DMS79 (cell line): Measurements from ENCODE around the gene MED17.
"Not testable (repeated sequence)": the region's sequence is repeated elsewhere in the genome, so short reads cannot be mapped to it uniquely, and the experiment has no call there.

ENCODE experiments used
- DNase-seq: peaks from one replicate; lab custom pipeline; 2025; lab: John Stamatoyannopoulos, UW

The MED17 gene, protein sequence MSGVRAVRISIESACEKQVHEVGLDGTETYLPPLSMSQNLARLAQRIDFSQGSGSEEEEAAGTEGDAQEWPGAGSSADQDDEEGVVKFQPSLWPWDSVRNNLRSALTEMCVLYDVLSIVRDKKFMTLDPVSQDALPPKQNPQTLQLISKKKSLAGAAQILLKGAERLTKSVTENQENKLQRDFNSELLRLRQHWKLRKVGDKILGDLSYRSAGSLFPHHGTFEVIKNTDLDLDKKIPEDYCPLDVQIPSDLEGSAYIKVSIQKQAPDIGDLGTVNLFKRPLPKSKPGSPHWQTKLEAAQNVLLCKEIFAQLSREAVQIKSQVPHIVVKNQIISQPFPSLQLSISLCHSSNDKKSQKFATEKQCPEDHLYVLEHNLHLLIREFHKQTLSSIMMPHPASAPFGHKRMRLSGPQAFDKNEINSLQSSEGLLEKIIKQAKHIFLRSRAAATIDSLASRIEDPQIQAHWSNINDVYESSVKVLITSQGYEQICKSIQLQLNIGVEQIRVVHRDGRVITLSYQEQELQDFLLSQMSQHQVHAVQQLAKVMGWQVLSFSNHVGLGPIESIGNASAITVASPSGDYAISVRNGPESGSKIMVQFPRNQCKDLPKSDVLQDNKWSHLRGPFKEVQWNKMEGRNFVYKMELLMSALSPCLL

DNA sequence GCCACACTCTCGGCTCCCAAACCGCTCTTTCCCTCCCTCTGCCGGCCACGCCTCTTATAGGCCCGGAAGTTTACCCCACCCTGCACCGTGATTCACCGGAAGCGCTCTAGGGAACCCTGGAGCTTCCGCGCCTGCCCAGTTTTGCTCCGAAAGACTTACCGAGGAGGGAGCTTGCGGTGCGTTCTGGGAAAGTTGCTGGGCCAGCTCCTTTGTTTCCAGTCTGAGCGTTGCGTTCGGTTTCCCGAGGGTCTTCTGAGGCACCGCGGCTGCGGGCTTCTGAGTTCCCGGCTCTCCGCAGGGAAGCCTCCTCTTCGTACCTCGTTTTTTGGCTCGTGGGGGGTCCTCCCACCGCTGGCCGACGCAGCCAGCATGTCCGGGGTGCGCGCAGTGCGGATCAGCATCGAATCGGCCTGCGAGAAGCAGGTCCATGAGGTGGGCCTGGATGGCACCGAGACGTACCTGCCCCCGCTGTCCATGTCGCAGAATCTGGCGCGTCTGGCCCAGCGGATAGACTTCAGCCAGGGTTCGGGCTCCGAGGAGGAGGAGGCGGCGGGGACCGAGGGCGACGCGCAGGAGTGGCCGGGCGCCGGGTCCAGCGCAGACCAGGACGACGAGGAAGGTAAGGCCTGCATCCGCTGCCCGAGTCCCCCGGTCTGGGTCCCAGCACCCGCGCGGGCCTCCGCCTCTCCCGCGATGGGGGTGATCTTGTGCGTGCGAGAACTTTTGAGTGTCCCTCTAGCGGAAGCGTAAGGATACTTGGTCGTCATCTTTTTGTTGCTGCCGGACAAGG is at the start of gene MED17:
Gene MED17, plus strand, starts transcription at position 138 of the 790 bp plus-strand sequence. Its CDS starts 232 bp downstream, at position 370.
- peak; percentile 98 for DNase-seq

DNA sequence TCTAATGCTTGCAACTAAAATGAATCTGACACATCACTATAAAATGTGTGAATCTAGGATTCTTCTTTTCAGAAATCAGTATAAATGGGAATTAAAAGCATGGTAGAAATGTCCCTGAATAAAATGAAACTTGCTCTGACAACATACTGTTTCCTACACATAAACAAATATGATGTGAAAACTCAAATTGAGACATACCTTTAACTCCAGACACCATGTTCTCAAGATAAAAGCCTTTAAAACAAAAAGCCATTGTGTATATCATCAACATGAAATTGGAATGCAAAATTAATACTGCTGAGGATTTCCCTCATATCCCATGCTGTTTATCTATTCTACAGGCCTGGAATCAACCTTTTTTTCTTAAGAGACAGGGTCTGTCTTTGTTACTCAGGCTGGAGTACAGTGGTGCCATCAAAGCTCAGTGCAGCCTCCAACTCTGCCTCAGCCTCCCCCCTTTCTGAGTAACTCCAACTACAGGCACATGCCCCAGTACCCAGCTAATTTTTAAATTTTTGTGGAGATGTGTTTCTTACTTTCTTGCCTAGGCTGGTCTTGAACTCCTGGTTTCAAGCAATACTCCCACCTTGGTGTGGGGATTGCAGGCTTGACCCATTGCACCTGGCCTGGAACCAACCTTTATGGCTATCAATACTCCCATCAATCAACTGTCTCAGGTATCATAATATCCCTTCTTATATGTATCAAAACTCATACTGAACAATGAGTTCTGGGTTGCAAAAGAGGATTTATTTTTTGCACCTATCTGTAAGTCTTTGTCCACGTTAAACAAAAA is 49.5 kb upstream of the MED17 start:
- DNase-seq: no peak

DNA sequence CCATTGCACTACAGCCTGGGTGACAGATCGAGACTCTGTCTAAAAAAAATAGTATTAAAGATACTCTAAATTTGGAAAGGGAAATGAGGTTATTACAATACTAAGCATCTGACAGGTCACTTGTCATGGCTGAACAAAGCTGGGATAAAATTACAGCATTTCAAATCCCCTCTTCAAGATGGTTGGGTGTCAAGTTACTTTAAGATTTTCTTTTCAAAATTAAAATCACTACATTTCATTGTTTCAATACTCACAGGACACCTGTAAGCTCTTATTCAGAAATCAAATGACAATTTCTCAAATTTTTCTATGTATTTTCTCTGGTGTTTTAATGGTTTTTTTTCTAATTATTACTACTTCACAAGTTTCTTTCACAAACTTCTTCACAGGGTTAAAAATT is 48.5 kb upstream of the MED17 start:
- no peak for DNase-seq

DNA sequence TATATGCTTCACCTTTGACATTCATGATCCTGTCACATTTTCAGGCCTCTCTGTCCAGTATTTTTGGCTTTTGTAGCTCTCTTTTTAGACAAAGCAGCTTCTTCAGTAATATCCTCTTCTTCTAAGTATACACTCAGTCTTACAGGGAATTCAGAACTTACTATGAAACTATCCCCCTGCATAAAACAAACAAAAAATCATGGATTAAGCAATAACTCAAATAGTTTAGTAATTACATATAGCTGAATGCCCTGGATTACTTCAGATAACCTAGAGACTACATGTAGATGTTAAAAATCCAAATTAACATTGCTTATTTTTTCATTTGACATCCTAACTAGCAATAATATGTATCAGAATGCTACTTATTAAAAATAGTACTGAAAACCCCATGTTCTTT is 48.0 kb upstream of the MED17 start:
- no peak for DNase-seq

DNA sequence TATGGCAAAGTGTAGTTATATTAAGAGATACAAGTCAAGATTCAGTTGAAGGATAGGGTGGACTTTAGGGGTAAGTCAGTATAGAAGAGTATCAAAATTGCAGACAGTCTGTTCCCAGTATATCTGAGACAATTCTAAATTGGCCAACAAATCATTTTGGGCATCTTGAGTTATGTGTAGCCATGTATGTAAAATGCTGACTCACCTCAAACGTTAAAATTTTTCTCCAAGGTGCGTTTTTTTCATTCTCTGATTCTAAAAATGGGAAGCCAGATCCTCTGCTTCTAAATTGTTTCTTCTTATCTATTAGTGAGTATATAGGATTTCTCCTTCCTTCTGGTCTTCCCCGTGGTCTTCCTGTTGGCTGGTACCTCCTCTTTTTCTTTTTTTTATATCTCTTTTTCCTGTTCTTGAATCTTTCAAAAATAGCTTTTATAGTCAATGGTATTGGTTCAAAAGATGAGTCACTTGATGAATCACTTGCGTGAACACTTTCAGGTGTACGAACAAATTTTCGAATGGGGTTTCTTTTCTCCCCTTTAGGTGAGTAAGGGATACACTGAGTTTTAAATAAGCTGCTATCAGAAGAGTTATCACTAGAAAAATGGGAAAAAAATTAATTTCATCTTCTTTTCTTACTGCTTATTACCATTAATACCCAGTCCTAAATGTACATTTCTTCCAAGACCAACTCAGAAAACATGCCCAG is 46.0 kb upstream of the MED17 start:
- no peak for DNase-seq

DNA sequence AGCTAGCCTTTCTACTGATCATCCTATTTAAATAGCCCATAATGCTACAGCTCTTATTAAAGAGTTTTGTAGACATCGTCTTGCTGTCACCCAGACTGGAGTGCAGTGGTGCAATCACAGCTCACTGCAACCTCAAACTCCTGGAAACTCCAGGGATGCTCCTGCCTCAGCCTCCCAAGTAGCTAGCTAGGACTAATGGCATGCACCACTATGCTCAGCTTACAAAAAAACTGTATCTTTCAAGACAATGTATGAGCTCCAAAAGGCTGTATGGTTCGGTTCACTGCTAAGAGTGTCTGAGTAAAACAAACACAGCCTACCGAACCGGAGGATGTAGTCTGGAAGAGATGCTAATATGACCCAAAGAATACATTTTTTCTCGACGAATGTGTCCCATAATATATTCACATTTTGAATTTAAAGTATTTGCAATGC is 45.4 kb upstream of the MED17 start:
- DNase-seq: peak; percentile 15

DNA sequence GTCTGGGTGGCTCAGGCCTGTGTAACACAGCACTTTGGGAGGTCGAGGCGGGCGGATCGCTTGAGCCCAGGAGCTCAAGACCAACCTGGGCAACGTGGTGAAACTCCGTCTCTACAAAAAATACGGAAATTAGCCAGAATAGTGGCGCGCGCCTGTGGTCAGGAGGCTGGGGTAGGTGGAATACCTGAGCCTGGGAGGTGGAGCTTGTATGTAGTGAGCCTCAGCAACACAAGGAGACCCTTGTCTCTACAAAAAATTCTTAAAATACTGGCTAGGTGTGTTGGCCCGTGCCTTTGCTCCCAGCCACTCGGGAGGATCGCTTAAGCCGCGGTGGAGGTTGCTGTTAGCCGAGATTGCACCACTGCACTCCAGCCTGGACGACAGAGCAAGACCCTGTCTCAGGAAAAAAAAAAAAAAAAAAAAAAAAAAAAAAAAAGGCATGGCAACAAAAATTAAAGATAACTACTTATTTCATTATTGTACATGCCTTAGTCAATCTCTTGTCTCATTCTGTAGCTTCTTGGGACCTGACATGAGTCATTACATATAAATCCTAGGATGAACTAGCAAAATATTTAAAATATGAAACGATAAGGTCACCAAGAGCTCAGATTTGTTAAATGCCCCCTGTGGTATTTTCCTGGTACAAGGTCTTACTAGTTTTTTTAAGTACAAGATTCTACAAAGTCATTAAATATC is 43.9 kb upstream of the MED17 start:
- peak; percentile 10 for DNase-seq

DNA sequence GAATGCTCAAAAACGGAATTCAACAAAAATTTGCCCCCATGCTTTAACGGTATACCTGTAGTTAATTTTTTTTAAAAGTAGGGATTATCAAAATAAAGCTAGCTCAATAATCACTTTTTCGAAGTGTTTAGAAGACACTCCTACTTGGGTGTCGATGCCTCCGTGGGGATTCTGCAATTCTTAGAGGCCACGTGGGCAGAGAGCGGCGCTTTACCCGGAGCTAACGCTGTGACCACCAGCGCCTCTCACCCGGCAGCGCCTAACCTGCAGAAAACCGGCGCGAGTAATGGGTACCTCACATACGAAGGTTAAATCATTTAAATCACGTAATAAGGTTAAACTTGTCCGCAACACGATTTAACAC is 43.4 kb upstream of the MED17 start:
- peak; percentile 53 for DNase-seq

DNA sequence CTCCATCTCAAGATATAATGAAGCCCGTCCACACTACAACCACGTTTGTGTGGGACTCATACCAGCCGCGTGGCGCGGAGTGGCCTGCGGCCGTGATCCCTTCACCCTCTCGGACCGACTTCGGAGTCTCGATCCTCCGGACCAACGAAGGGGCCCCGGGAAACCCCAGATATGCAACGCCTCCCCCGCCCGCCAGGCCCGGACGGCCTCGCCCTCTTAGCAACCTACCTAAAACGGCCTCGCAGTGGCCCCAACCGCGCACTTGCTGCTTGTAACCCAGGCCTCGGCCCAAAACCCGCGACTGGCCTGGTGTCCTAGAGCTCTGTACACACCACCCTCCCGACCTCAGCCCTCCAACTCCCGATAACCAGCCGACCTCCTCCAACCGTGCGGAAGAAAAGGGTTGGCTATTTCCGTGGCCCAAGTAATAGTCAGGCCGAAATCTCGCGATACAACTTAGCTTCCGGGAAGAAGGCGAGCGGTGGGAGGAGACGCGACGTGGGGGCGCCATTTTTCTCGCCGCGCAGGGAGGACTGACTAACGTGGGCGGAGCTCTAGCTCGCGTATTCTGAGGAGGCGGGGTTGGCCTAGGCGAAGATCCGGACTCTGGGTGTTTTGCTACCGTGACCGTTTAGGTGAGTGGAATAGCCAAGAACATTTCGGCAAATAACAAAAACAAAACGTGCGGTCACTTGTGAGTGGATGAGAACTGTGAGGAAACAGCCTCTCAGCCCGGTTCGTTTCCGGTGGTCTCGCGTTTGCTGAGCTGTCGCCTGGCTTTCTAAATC is 42.8 kb upstream of the MED17 start, which contains the start of the genes C11orf54 and TAF1D:
Gene C11orf54, plus strand, starts transcription at position 579 of the 788 bp plus-strand sequence. CDS start 5,722 bp downstream, outside the sequence.
Gene TAF1D, minus strand, starts transcription at position 402 of the 788 bp plus-strand sequence. CDS start 2,191 bp downstream, outside the sequence.
- peak; percentile 99 for DNase-seq

DNA sequence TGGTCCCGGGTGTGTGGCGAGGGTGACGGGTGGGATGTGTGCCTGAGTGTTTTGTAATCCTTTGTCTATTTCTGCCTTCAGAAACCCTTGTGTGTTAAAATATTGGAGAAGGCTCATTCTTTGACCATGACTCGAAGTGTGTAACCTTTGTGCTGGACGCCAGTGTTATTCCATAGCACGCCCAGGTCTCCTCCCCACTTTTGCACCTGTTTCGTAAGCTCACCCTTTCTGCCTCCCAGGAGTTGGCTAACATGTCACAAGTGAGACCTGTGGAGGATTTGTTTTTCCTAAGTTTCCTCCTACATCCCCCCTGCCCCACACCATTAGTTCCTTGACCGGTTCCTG is 42.2 kb upstream of the MED17 start:
- DNase-seq: no peak

DNA sequence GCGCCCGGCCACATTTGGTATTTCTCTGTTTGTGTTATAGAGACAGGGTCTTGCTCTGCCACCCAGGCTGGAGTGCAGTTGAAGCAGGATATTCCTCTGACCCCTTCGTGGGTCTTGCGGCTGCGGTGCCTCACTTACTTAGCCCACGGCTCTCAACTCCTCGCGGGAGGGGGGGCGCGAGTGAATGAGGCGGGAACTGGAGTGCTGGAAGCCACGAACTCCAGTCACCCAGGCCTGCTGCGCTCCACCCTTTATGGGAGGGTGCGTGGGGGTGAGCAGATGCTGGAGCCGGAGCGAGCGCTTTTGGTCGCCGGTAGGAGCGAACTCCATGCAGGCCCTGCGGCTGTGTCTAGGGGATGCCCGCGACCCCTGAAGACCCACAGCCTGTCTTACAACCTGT is 40.8 kb upstream of the MED17 start:
- DNase-seq: no peak

DNA sequence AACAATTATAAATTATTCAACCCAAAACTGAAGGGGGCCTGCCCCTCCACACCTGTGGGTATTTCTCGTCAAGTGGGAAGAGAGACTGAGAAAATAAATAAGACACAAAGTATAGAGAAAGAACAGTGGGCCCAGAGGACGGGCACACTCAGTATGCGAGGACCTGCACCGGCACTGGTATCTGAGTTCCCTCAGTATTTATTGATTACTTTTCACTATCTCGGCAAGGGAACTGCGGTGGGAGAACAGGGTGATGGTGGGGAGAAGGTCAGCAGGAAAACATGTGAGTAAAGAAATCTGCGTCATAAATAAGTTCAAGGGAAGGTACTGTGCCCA is 39.4 kb upstream of the MED17 start:
- DNase-seq: no peak

DNA sequence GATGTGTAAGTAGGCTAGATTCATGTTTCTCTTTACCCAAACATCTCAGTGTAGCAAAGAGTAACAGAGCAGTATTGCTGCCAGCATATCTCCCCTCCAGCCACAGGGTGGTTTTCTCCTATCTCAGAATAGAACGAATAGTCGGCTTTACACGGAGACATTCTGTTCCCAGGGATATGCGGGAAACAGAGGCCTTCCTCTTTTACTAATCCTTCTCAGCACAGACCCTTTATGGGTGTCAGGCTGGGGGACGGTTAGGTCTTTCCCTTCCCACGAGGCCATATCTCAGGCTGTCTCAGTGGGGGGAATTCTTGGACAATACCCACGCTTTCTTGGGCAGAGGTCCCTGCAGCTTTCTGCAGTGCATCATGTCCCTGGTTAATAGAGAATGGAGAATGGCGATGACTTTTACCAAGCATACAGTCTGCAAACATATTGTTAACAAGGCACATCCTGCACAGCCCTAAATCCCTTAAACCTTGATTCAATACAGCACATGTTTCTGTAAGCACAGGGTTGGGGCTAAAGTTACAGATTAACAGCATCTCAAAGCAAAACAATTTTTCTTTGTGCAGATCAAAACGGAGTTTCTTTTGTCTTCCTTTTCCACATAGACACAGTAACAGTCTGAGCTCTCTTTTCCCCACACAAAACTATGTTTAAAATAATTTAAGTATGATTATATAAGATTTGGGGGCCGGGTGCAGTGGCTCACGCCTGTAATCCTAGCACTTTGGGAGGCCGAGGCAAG is 38.9 kb upstream of the MED17 start:
- not testable (repeated sequence) for DNase-seq

DNA sequence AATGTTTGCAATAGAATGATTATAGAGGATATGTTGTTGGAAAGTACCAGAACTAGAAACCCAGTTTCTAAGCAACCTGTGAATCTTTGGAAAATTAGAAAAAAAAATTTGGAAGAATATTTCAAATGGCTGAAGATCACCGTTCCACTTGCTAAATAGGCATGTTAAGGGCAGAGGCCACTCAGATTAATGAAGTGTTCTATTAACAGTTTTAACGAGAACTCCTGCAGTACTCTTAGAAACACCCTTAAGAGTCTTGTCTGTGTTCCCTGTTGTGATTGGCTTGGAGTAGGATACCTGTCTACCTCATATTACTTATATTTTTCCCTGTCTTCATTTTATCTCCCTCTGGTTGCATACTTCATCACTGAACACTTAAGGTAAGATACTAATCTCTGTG is 38.0 kb upstream of the MED17 start:
- DNase-seq: peak; percentile 17

DNA sequence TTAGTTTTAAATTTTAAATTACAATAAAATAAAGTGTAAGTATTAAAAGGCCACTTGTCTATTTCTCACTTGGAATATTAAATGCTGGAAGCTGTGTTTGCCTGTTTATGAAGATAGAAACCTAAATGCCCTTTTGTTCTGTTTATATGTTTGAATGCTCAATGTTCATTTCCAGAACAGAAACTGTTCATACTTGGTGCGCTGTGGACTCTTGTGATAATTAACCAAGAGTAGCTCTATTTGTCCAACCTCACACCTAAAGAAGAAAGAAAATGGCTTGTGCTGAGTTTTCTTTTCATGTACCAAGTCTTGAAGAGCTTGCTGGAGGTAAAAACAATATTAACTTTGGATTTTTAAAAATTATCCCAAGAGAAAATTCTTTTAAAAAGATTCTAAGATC is 37.0 kb upstream of the MED17 start:
- no peak for DNase-seq

DNA sequence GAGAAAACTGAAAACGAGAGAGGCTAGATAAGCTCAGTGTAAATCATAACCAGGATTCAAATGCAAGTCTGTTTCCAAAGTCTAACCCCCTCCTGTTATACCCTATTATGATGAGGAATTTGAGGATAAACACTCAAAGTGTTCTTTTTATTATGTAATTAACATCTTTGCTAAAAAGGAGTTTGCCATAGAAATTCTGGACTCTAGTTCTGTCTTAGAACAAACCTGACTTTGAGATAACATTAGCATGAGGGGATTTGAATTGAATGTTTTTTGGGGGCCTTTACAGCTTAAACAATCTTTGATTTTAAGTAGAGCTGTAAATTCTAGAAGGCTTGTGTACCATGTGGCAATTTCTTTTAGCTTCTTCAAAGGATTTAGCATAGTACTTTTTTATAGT is 33.1 kb upstream of the MED17 start:
- no peak for DNase-seq

DNA sequence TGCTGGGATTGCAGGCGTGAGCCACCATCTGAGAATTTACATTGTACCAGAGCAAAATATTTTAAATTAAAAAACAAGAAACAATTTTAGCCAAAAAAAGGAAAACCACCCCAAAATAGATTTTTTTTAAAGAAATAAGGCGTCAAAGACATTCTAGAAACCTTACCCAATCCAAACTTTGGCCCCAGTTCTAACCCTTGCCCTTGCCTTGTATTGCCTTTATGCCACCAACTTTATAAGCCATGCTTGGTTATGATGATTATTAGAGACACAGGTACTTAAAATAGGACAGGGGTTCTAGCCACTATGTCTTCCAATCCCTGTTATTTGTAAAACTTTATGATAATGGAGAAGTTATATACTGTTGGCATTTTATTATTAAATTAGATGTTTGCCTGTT is 30.8 kb upstream of the MED17 start:
- no peak for DNase-seq

DNA sequence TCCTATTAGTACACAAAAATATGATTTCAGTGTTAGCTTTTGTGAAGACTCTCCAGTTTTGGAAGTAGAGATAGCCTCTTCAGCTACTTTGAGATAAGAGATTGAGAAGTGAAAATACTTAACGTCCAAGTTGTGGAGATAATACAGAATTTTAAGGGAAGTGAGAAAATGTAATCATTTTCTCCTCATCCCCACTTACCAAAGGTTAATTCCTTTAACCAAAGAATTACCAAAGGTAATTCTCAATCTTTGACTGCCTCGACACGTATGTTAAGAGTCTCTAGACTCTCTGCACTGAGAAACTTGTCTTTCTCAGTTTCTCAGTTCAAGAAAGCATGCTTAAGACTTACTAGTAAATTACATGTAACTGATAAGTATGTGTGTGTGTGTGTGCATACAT is 27.3 kb upstream of the MED17 start:
- no peak for DNase-seq

DNA sequence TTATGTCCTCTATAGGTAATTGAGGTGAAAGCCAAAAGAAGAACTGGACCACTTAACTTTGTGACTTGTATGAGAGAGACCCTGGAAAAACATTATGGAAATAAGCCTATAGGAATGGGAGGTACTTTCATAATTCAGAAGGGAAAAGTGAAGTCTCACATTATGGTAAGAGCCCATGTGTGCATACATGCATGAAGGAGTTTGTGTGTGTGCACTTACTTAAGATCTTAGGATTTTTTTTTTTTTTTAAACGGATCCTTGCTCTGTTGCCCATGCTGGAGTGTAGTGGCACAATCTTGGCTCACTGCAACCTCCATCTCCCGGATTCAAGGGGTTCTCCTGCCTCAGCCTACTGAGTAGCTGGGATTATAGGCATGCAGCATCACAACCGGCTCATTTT is 26.8 kb upstream of the MED17 start:
- no peak for DNase-seq
